Measurements from ENCODE around the gene OR52N4.

The OR52N4 gene

DNA sequence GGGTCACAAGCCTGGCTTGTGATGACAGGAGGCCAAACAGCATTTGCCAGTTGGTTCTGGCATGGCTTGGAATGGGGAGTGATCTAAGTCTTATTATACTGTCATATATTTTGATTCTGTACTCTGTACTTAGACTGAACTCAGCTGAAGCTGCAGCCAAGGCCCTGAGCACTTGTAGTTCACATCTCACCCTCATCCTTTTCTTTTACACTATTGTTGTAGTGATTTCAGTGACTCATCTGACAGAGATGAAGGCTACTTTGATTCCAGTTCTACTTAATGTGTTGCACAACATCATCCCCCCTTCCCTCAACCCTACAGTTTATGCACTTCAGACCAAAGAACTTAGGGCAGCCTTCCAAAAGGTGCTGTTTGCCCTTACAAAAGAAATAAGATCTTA, 17.0 kb upstream of the OR52N4 start:
- peaks cover 0 to 7% (median 5%) of the 10 kb centered on the region in 5 donors for H3K9me3 ChIP-seq (ENCODE audit: control insufficient read depth in 5 of 5, low read length in 5 of 5)
- H3K4me1 ChIP-seq (ENCODE audit: control insufficient read depth in 5 of 5, insufficient read depth in 5 of 5, low read length in 5 of 5): no peaks in the 10 kb centered on the region
- peaks cover 0 to 2% (median 0%) of the 10 kb centered on the region in 5 donors for H3K27me3 ChIP-seq (ENCODE audit: control insufficient read depth in 5 of 5, insufficient read depth in 4 of 5, low read length in 5 of 5)
- no peaks in the 10 kb centered on the region for H3K36me3 ChIP-seq (ENCODE audit: control insufficient read depth in 5 of 5, insufficient read depth in 5 of 5, low read length in 5 of 5)
- no peak overlapping the region for H3K4me3 ChIP-seq (ENCODE audit: low read depth in 1 of 5, low read length in 5 of 5)
- H3K9ac ChIP-seq (ENCODE audit: low read length in 5 of 5): no peak overlapping the region
- no peak overlapping the region for H3K27ac ChIP-seq (ENCODE audit: low read depth, low read length)

DNA sequence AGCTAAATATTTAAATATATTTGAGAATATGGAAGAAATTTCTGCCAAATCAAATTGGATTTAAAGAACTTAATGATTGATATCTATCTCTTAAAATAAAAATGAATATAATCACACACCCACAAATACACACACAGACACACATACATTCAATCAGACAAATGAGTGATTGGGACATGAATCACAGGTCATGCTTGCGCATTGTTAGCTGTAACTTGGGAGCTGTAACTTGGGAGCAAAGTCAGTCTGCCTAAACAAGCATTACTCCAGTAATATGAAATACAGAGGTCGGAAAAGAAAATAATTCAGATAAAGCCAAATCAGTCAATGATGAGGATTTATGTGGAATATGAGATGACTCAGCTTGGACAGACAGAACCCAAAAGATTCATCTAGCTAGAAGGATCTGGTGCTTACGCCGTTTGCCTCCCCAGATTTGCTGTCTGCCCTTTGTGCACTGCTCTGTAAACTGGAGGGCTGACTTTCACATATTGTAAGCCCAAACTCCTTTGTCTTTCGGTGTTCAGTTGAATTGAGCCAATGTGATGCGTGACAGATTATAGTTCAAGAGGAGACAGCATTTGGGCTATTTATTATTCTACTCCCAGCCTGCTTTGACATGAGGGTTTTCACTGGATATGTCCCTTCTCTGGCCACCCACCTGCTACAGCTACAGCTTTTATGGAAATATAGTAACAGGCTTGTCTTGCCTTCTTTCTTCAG, 16.2 kb upstream of the OR52N4 start:
- no peaks in the 10 kb centered on the region for H3K4me1 ChIP-seq (ENCODE audit: control insufficient read depth in 5 of 5, insufficient read depth in 5 of 5, low read length in 5 of 5)
- no peaks in the 10 kb centered on the region for H3K36me3 ChIP-seq (ENCODE audit: control insufficient read depth in 5 of 5, insufficient read depth in 5 of 5, low read length in 5 of 5)
- peaks cover 0 to 2% (median 0%) of the 10 kb centered on the region in 5 donors for H3K27me3 ChIP-seq (ENCODE audit: control insufficient read depth in 5 of 5, insufficient read depth in 4 of 5, low read length in 5 of 5)
- H3K4me3 ChIP-seq (ENCODE audit: low read depth in 1 of 5, low read length in 5 of 5): no peak overlapping the region
- H3K27ac ChIP-seq (ENCODE audit: low read depth, low read length): no peak overlapping the region
- peaks cover 0 to 7% (median 5%) of the 10 kb centered on the region in 5 donors for H3K9me3 ChIP-seq (ENCODE audit: control insufficient read depth in 5 of 5, low read length in 5 of 5)
- no peak overlapping the region for H3K9ac ChIP-seq (ENCODE audit: low read length in 5 of 5)

DNA sequence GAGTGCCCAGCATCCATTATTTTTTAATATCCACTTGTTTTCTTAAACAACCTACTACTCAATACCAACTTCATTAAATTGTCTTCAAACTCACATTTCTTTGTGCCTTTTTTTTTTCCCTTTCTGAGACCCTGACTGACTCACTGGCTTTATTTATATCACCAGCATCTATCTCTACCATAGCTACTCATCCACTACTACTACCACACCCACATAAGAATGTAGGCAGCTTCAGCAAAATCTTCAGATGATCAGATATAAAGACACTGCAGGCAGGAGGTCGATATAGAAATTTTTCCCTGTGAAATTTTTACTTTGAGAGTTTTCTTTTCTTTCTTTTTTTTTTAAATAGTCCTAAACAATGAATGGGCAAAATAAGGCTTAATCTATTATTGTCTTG, 15.6 kb upstream of the OR52N4 start:
- H3K4me1 ChIP-seq (ENCODE audit: control insufficient read depth in 5 of 5, insufficient read depth in 5 of 5, low read length in 5 of 5): no peaks in the 10 kb centered on the region
- no peak overlapping the region for H3K9ac ChIP-seq (ENCODE audit: low read length in 5 of 5)
- H3K36me3 ChIP-seq (ENCODE audit: control insufficient read depth in 5 of 5, insufficient read depth in 5 of 5, low read length in 5 of 5): no peaks in the 10 kb centered on the region
- H3K4me3 ChIP-seq (ENCODE audit: low read depth in 1 of 5, low read length in 5 of 5): no peak overlapping the region
- no peak overlapping the region for H3K27ac ChIP-seq (ENCODE audit: low read depth, low read length)
- H3K9me3 ChIP-seq (ENCODE audit: control insufficient read depth in 5 of 5, low read length in 5 of 5): peaks cover 0 to 11% (median 5%) of the 10 kb centered on the region in 5 donors
- peaks cover 0 to 2% (median 0%) of the 10 kb centered on the region in 5 donors for H3K27me3 ChIP-seq (ENCODE audit: control insufficient read depth in 5 of 5, insufficient read depth in 4 of 5, low read length in 5 of 5)

DNA sequence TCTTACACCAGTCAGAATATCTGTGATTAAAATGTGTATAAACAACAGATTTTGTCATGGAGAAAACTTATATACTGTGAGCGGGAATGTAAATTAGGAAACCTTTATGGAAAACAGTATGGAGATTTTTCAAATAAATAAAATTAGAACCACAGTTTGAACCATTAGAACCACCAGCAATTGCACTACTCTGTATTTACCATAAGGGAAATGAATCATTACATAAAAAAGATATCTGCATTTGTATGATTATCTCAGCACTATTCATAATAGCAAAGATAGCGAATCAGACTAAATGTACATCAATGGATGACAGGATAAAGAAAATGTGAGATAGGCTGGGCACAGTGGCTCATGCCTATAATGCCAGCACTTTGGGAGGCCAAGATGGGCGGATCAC, 7.4 kb upstream of the OR52N4 start:
- Histone ChIP-seq H3K27ac (ENCODE audit: low read depth, low read length) (no peak overlapping the region), H3K36me3 (ENCODE audit: control insufficient read depth in 5 of 5, insufficient read depth in 5 of 5, low read length in 5 of 5) (no peaks in the 10 kb centered on the region), H3K9ac (ENCODE audit: low read length in 5 of 5) (no peak overlapping the region), H3K27me3 (ENCODE audit: control insufficient read depth in 5 of 5, insufficient read depth in 4 of 5, low read length in 5 of 5) (no peaks in the 10 kb centered on the region), H3K4me1 (ENCODE audit: control insufficient read depth in 5 of 5, insufficient read depth in 5 of 5, low read length in 5 of 5) (no peaks in the 10 kb centered on the region), H3K4me3 (ENCODE audit: low read depth in 1 of 5, low read length in 5 of 5) (no peak overlapping the region), H3K9me3 (ENCODE audit: control insufficient read depth in 5 of 5, low read length in 5 of 5) (peaks cover 0 to 7% (median 1%) of the 10 kb centered on the region in 5 donors)

DNA sequence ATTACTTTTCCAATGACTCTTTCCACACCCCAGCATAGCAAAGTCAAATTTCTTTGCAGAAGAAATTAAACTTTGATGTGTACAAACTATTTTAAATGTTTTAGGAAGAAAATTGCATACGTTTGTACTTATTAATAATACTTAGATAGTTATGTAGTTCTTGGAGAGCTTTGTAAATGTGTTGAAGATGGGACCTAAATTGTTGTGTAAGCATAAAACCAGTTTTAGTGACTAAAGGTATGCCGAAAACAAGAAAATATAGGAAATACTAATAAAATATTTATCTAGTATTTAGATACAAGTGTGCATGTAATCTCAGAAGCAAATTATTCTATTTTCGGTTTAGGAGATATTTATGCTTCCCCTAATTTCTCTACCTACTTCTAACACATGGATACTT, 4.2 kb upstream of the OR52N4 start:
- Histone ChIP-seq H3K27ac (ENCODE audit: low read depth, low read length) (no peak overlapping the region), H3K4me1 (ENCODE audit: control insufficient read depth in 5 of 5, insufficient read depth in 5 of 5, low read length in 5 of 5) (no peaks in the 10 kb centered on the region), H3K36me3 (ENCODE audit: control insufficient read depth in 5 of 5, insufficient read depth in 5 of 5, low read length in 5 of 5) (no peaks in the 10 kb centered on the region), H3K4me3 (ENCODE audit: low read depth in 1 of 5, low read length in 5 of 5) (no peak overlapping the region), H3K9me3 (ENCODE audit: control insufficient read depth in 5 of 5, low read length in 5 of 5) (no peaks in the 10 kb centered on the region), H3K9ac (ENCODE audit: low read length in 5 of 5) (no peak overlapping the region), H3K27me3 (ENCODE audit: control insufficient read depth in 5 of 5, insufficient read depth in 4 of 5, low read length in 5 of 5) (no peaks in the 10 kb centered on the region)

DNA sequence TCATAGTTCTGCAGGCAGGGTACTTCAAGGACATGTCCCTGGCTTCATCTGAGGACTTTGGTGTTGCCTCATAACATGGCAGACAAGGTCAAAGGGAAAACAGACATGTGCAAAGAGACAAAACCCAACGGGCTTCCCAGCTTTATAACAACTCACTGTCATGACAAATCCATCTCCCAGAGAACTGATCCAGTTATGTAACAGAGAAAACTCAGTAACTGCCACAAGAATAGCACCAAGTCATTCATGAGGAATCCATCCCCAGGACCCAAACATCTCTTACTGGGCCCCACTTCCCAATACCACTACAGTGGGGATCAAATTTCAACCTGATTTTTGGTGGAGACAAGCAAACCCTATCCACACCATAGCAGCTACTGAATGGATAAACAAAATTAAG, 13.0 kb downstream of the OR52N4 start:
- Histone ChIP-seq H3K27me3 (ENCODE audit: control insufficient read depth in 5 of 5, insufficient read depth in 4 of 5, low read length in 5 of 5) (no peaks in the 10 kb centered on the region), H3K27ac (ENCODE audit: low read depth, low read length) (no peak overlapping the region), H3K4me3 (ENCODE audit: low read depth in 1 of 5, low read length in 5 of 5) (no peak overlapping the region), H3K9me3 (ENCODE audit: control insufficient read depth in 5 of 5, low read length in 5 of 5) (no peaks in the 10 kb centered on the region), H3K9ac (ENCODE audit: low read length in 5 of 5) (no peak overlapping the region), H3K4me1 (ENCODE audit: control insufficient read depth in 5 of 5, insufficient read depth in 5 of 5, low read length in 5 of 5) (no peaks in the 10 kb centered on the region), H3K36me3 (ENCODE audit: control insufficient read depth in 5 of 5, insufficient read depth in 5 of 5, low read length in 5 of 5) (no peaks in the 10 kb centered on the region)

DNA sequence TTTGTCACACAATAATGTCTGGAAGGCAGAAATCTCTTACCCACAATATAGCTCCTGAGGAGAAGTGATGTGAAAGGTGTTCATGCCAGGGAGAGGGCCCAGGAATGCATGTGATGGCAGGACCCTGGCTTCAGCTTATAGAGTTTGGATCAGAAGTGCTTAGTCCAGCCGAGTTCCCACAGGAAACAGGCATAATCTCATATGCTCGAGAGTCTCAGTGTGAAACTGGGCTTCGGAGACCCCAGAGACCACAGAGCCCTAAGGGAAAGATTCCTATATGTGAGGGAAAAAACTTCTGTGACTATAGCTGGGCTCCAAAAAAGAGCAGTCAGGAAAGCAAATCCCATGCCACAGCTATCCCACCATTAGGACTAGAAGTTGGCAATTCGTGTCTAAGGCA, 29.2 kb downstream of the OR52N4 start, which contains the start of gene OR52N5:
Gene OR52N5 (minus strand): TSS at position 101 of the 400 bp plus-strand sequence. CDS start 4,721 bp downstream, outside the sequence.
- H3K4me3 ChIP-seq (ENCODE audit: low read depth in 1 of 5, low read length in 5 of 5): no peak within 1 kb of the TSS
- H3K36me3 ChIP-seq (ENCODE audit: control insufficient read depth in 5 of 5, insufficient read depth in 5 of 5, low read length in 5 of 5): no peaks in the 10 kb centered on the region
- H3K9ac ChIP-seq (ENCODE audit: low read length in 5 of 5): no peak within 1 kb of the TSS
- no peak within 1 kb of the TSS for H3K27ac ChIP-seq (ENCODE audit: low read depth, low read length)
- H3K27me3 ChIP-seq (ENCODE audit: control insufficient read depth in 5 of 5, insufficient read depth in 4 of 5, low read length in 5 of 5): no peaks in the 10 kb centered on the region
- H3K4me1 ChIP-seq (ENCODE audit: control insufficient read depth in 5 of 5, insufficient read depth in 5 of 5, low read length in 5 of 5): no peaks in the 10 kb centered on the region
- no peaks in the 10 kb centered on the region for H3K9me3 ChIP-seq (ENCODE audit: control insufficient read depth in 5 of 5, low read length in 5 of 5)

DNA sequence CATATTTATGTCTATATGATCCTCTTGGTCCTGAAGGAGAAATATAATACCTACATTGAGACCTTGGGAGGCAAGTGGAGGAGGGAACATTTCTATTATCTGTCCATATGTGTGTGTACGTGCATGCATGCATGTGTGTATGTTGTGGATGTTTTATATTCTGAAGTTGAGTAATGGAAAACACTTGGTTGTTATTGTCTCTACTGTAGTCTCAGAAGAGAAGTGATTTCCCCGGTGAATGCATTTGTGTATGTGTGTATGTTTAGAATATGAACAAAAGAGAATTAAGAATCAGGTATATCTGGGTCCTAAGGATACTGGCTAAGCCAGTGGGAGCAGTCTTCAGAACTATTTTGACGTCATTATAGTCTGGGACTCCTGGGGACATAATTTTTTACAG, 37.1 kb downstream of the OR52N4 start, which contains the start of gene OR52N1:
Gene OR52N1 (minus strand): TSS at position 101 of the 400 bp plus-strand sequence. CDS start 2,449 bp downstream, outside the sequence.
- H3K36me3 ChIP-seq (ENCODE audit: control insufficient read depth in 5 of 5, insufficient read depth in 5 of 5, low read length in 5 of 5): no peaks in the 10 kb centered on the region
- H3K27me3 ChIP-seq (ENCODE audit: control insufficient read depth in 5 of 5, insufficient read depth in 4 of 5, low read length in 5 of 5): no peaks in the 10 kb centered on the region
- H3K9ac ChIP-seq (ENCODE audit: low read length in 5 of 5): no peak within 1 kb of the TSS
- no peak within 1 kb of the TSS for H3K27ac ChIP-seq (ENCODE audit: low read depth, low read length)
- no peaks in the 10 kb centered on the region for H3K4me1 ChIP-seq (ENCODE audit: control insufficient read depth in 5 of 5, insufficient read depth in 5 of 5, low read length in 5 of 5)
- no peaks in the 10 kb centered on the region for H3K9me3 ChIP-seq (ENCODE audit: control insufficient read depth in 5 of 5, low read length in 5 of 5)
- H3K4me3 ChIP-seq (ENCODE audit: low read depth in 1 of 5, low read length in 5 of 5): no peak within 1 kb of the TSS

DNA sequence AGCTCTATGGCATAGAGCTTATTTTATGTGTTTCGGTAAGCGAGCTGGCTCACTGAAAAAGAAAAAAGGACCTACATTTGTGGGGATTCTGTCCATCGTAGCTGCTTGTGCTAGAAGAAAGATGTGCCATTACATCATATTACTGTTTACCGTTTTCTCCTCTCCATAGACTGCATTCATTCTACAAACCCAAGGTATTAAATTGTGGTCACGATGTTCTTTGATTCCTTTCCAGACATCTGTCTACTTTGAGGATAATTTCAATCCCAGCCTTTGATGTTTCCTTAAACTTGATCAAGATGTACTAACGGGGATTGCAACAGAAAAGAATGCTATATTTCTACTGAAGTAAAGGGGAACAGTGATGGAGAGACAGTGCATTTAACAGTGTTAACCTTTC, 42.5 kb downstream of the OR52N4 start:
- H3K27me3 ChIP-seq (ENCODE audit: control insufficient read depth in 5 of 5, insufficient read depth in 4 of 5, low read length in 5 of 5): no peaks in the 10 kb centered on the region
- H3K9ac ChIP-seq (ENCODE audit: low read length in 5 of 5): no peak overlapping the region
- H3K36me3 ChIP-seq (ENCODE audit: control insufficient read depth in 5 of 5, insufficient read depth in 5 of 5, low read length in 5 of 5): no peaks in the 10 kb centered on the region
- no peak overlapping the region for H3K4me3 ChIP-seq (ENCODE audit: low read depth in 1 of 5, low read length in 5 of 5)
- H3K9me3 ChIP-seq (ENCODE audit: control insufficient read depth in 5 of 5, low read length in 5 of 5): no peaks in the 10 kb centered on the region
- H3K4me1 ChIP-seq (ENCODE audit: control insufficient read depth in 5 of 5, insufficient read depth in 5 of 5, low read length in 5 of 5): no peaks in the 10 kb centered on the region
- H3K27ac ChIP-seq (ENCODE audit: low read depth, low read length): no peak overlapping the region

DNA sequence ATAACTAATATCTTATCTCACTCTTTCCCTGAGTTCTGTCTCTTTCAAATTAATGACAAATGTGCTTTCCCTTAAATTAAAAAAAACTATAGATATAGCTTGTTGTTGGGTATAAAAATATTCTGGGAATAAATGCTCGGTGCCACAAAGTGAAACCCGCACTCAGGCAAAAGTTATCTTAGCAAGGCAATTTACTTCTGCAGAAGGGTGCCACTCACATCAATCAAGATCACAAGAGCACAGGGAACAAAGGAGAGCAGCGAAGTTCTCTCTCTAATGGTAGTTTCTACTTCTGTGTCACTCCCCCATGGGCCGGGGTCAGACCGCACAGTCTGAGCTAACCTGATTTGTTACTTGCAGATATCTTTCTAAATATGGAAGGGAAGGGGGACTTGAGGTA, 49.9 kb downstream of the OR52N4 start:
- Histone ChIP-seq H3K9ac (ENCODE audit: low read length in 5 of 5) (no peak overlapping the region), H3K4me1 (ENCODE audit: control insufficient read depth in 5 of 5, insufficient read depth in 5 of 5, low read length in 5 of 5) (peaks cover 0 to 10% (median 8%) of the 10 kb centered on the region in 5 donors), H3K9me3 (ENCODE audit: control insufficient read depth in 5 of 5, low read length in 5 of 5) (peaks cover 0 to 5% (median 0%) of the 10 kb centered on the region in 5 donors), H3K27me3 (ENCODE audit: control insufficient read depth in 5 of 5, insufficient read depth in 4 of 5, low read length in 5 of 5) (no peaks in the 10 kb centered on the region), H3K36me3 (ENCODE audit: control insufficient read depth in 5 of 5, insufficient read depth in 5 of 5, low read length in 5 of 5) (no peaks in the 10 kb centered on the region), H3K27ac (ENCODE audit: low read depth, low read length) (no peak overlapping the region), H3K4me3 (ENCODE audit: low read depth in 1 of 5, low read length in 5 of 5) (no peak overlapping the region)
